Panc1 (cell line): ENCODE results near the gene TMUB1.

Source experiments
- POLR2AphosphoS5 ChIP-seq: IDR thresholded peaks from 2 replicates; pipeline ENCODE4 v1.6.1; 2012; ENCODE audit warnings: mild to moderate bottlenecking, low read depth, low read length, moderate library complexity
- TCF7L2 ChIP-seq: IDR thresholded peaks from 2 replicates; pipeline ENCODE4 v1.6.1; 2011; ENCODE audit warnings: mild to moderate bottlenecking, low read depth, low read length, inconsistent platforms
- TF ChIP-seq, protein P1 (sequence below): fragments of 450-650 bp; IDR thresholded peaks from 2 replicates; pipeline ENCODE4 v1.5.1; 2017; ENCODE audit warnings: mild to moderate bottlenecking
- TF ChIP-seq, protein P2 (sequence below), 2 experiments: IDR thresholded peaks; 2 replicates each; pipeline ENCODE4 v1.6.1; 2011 to 2012; ENCODE audit warnings: low read depth in 2 of 2, control low read depth in 1 of 2, low read length in 1 of 2, mild to moderate bottlenecking in 1 of 2, moderate library complexity in 1 of 2; ENCODE audit not compliant: insufficient read depth in 1 of 2

GRCh38 chr7:151125846-151126481, 42.7 kb upstream of the TMUB1 start:
- TF ChIP-seq, protein P1, sequence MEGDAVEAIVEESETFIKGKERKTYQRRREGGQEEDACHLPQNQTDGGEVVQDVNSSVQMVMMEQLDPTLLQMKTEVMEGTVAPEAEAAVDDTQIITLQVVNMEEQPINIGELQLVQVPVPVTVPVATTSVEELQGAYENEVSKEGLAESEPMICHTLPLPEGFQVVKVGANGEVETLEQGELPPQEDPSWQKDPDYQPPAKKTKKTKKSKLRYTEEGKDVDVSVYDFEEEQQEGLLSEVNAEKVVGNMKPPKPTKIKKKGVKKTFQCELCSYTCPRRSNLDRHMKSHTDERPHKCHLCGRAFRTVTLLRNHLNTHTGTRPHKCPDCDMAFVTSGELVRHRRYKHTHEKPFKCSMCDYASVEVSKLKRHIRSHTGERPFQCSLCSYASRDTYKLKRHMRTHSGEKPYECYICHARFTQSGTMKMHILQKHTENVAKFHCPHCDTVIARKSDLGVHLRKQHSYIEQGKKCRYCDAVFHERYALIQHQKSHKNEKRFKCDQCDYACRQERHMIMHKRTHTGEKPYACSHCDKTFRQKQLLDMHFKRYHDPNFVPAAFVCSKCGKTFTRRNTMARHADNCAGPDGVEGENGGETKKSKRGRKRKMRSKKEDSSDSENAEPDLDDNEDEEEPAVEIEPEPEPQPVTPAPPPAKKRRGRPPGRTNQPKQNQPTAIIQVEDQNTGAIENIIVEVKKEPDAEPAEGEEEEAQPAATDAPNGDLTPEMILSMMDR: no peak
- TF ChIP-seq, protein P2, sequence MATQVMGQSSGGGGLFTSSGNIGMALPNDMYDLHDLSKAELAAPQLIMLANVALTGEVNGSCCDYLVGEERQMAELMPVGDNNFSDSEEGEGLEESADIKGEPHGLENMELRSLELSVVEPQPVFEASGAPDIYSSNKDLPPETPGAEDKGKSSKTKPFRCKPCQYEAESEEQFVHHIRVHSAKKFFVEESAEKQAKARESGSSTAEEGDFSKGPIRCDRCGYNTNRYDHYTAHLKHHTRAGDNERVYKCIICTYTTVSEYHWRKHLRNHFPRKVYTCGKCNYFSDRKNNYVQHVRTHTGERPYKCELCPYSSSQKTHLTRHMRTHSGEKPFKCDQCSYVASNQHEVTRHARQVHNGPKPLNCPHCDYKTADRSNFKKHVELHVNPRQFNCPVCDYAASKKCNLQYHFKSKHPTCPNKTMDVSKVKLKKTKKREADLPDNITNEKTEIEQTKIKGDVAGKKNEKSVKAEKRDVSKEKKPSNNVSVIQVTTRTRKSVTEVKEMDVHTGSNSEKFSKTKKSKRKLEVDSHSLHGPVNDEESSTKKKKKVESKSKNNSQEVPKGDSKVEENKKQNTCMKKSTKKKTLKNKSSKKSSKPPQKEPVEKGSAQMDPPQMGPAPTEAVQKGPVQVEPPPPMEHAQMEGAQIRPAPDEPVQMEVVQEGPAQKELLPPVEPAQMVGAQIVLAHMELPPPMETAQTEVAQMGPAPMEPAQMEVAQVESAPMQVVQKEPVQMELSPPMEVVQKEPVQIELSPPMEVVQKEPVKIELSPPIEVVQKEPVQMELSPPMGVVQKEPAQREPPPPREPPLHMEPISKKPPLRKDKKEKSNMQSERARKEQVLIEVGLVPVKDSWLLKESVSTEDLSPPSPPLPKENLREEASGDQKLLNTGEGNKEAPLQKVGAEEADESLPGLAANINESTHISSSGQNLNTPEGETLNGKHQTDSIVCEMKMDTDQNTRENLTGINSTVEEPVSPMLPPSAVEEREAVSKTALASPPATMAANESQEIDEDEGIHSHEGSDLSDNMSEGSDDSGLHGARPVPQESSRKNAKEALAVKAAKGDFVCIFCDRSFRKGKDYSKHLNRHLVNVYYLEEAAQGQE (IDR thresholded peaks at IDR 0.05; ENCODE audit: insufficient read depth in 1 of 2, low read depth in 2 of 2, low read length in 1 of 2): no peak
- TF ChIP-seq POLR2AphosphoS5 (no peak), TCF7L2 (no peak)
